ENCODE data around the gene DLX3.

GRCh38 chr17:49967621-49968404, 27.2 kb downstream of the DLX3 start:
- TF ChIP-seq CTCF (IDR thresholded peaks at IDR 0.05) = no peak
- TF ChIP-seq ZFX (IDR thresholded peaks at IDR 0.05; ENCODE audit: borderline replicate concordance) = no peak

Measured in 22Rv1 (cell line).